Upper lobe of right lung (tissue), 1 donor: ENCODE data around the gene NFIC. TPM values are rescaled to one million over a fixed set of nuclear protein-coding genes. Genes with fewer than 3 reads are reported as not detected.

Source experiments
- ATAC-seq: fragments of 200-7000 bp; cut with Tn5 transposase; one replicate; pipeline ENCODE4 v1.9.1; 2020; ENCODE audit warnings: mild to moderate bottlenecking, moderate library complexity
- DNase-seq: peaks from one replicate; pipeline ENCODE4 v3.0.0-alpha.2; 2020
- H3K27ac ChIP-seq: fragments of 200-600 bp; one replicate; pipeline ENCODE4 v1.8.0; 2022
- H3K27me3 ChIP-seq: fragments of 200-600 bp; one replicate; pipeline ENCODE4 v1.8.0; 2022; ENCODE audit warnings: mild to moderate bottlenecking
- H3K36me3 ChIP-seq: fragments of 200-600 bp; one replicate; pipeline ENCODE4 v1.8.0; 2022
- H3K4me1 ChIP-seq: fragments of 200-600 bp; one replicate; pipeline ENCODE4 v1.8.0; 2022
- H3K4me3 ChIP-seq: fragments of 200-600 bp; one replicate; pipeline ENCODE4 v1.8.0; 2022; ENCODE audit warnings: mild to moderate bottlenecking
- H3K9me3 ChIP-seq: fragments of 200-600 bp; one replicate; pipeline ENCODE4 v1.8.0; 2022
- intact Hi-C: fragments of 100-400 bp; cut with DNase I; formaldehyde crosslinking; loops from one replicate; pipeline ENCODE4 v1.11.0; 2022
- total RNA-seq: library from RNA; stranded (reverse); fragmentation: NEBNext Ultra II Directional; extraction: Animal tissue kit (Norgen Biotek cat#: 25700); gene quantifications from one replicate; pipeline ENCODE4 v1.2.1, GENCODE V29; 2021
- TF ChIP-seq, protein P1 (sequence below): fragments of 200-600 bp; IDR thresholded peaks from one replicate; pipeline ENCODE4 v1.8.0; 2022; ENCODE audit warnings: antibody characterized with exemption
- donor health status: DM: no; HTN: yes; CAD: no; lungs with severe emphysema.

Gene NFIC
- total RNA-seq, 1 donor from 2014 or later = 150 TPM

DNA sequence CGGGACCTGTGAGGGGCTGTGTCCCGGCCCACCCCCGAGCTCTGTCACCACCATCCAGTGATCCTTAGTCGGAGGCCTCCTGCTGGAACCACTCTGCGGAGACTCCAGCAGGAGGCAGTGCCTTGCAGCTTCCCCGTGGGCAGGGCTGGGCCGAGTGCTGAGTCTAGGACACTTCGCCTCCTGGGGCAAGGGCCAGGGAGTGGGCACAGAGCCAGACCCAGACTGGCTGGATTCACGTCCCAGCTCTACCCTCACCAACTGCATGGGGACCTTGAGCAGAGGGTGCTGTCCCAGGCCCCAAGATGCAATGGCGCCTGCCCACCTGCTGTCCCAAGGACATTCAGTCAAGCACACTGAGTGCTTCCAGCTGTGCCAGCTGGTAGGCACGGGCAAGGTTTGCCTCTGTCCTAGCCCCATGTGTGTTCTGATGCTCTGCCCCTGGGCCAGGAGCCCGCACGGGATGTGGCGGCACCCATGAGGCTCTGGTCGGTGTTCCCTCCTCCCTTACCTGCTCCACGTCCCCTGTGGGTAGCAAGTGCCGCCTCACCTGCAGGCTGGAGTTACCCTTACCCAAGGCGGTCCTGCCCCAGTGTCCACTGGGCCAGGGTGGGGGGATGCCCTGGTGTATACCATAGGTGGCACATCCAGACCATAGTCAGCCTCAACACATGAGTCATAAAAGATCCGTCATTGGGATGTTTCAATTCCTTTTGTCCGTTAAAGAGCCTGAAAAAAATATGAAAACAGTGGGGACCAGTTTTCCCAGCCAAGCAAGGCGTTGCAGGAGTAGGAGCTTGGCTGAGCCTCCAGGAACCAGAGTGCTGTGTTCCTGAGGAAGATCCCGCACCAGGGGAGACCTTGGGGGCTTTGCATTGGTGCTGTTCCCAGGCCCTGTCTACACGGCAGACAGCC lies 147.1 kb downstream of the NFIC start:
- Histone ChIP-seq H3K27me3 (no peaks in the 10 kb centered on the region), H3K9me3 (no peaks in the 10 kb centered on the region), H3K36me3 (no peaks in the 10 kb centered on the region), H3K4me1 (no peaks in the 10 kb centered on the region), H3K4me3 (no peak overlapping the region), H3K27ac (no peak overlapping the region)
- ATAC-seq = no peak
- TF ChIP-seq, protein P1, sequence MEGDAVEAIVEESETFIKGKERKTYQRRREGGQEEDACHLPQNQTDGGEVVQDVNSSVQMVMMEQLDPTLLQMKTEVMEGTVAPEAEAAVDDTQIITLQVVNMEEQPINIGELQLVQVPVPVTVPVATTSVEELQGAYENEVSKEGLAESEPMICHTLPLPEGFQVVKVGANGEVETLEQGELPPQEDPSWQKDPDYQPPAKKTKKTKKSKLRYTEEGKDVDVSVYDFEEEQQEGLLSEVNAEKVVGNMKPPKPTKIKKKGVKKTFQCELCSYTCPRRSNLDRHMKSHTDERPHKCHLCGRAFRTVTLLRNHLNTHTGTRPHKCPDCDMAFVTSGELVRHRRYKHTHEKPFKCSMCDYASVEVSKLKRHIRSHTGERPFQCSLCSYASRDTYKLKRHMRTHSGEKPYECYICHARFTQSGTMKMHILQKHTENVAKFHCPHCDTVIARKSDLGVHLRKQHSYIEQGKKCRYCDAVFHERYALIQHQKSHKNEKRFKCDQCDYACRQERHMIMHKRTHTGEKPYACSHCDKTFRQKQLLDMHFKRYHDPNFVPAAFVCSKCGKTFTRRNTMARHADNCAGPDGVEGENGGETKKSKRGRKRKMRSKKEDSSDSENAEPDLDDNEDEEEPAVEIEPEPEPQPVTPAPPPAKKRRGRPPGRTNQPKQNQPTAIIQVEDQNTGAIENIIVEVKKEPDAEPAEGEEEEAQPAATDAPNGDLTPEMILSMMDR = no peak
- no peak for DNase-seq
- intact Hi-C loops = no loop called here

DNA sequence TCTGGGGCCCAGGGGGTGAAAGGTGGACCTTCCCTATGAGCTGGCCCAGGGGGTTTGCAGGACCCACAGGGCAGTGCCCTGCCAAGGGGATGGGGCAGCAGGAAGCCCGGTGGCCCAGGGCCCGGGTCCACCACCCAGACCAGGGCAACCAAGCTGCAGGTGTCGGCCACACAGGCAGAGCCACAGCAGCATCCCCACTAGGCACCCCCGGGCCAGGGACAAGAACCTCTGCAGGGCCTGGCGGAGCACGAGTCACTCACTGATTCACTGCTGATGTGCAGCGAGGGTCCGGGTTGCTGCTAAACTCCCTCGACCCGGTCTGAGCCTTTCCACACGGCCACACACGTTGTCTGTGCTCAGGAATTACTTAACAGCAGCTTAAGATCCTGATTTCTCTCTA lies 148.5 kb downstream of the NFIC start:
- H3K27ac ChIP-seq = no peak overlapping the region
- H3K4me3 ChIP-seq = no peak overlapping the region
- H3K4me1 ChIP-seq = no peaks in the 10 kb centered on the region
- H3K27me3 ChIP-seq = no peaks in the 10 kb centered on the region
- DNase-seq (no peak), ATAC-seq (no peak)
- no peaks in the 10 kb centered on the region for H3K9me3 ChIP-seq
- peaks cover 10% of the 10 kb centered on the region for H3K36me3 ChIP-seq
- TF ChIP-seq, protein P1 = no peak
- intact Hi-C loops = no loop called here

- no peaks in the 10 kb centered on the region for H3K27me3 ChIP-seq
- DNase-seq = no peak
- H3K9me3 ChIP-seq = no peaks in the 10 kb centered on the region
- peaks cover 11% of the 10 kb centered on the region for H3K36me3 ChIP-seq
- TF ChIP-seq, protein P1 = no peak
- no peak overlapping the region for H3K27ac ChIP-seq
- ATAC-seq = no peak
- H3K4me3 ChIP-seq = no peak overlapping the region
- intact Hi-C loops = no loop called here
- no peaks in the 10 kb centered on the region for H3K4me1 ChIP-seq
Measured at GRCh38 chr19:3515891-3516422, 149.6 kb downstream of the NFIC start.

- peaks cover 11% of the 10 kb centered on the region for H3K36me3 ChIP-seq
- no peak overlapping the region for H3K27ac ChIP-seq
- TF ChIP-seq, protein P1 = no peak
- H3K27me3 ChIP-seq = no peaks in the 10 kb centered on the region
- ATAC-seq (no peak), DNase-seq (no peak)
- no peaks in the 10 kb centered on the region for H3K9me3 ChIP-seq
- H3K4me3 ChIP-seq = no peak overlapping the region
- intact Hi-C loops = no loop called here
- no peaks in the 10 kb centered on the region for H3K4me1 ChIP-seq
Measured at GRCh38 chr19:3516675-3517207, 150.4 kb downstream of the NFIC start.

- no peak overlapping the region for H3K4me3 ChIP-seq
- intact Hi-C loops = no loop called here
- H3K9me3 ChIP-seq = no peaks in the 10 kb centered on the region
- DNase-seq (no peak), ATAC-seq (no peak)
- H3K4me1 ChIP-seq = no peaks in the 10 kb centered on the region
- H3K27me3 ChIP-seq = no peaks in the 10 kb centered on the region
- TF ChIP-seq, protein P1 = no peak
- H3K36me3 ChIP-seq = peaks cover 11% of the 10 kb centered on the region
- no peak overlapping the region for H3K27ac ChIP-seq
Measured at GRCh38 chr19:3517638-3518037, 151.3 kb downstream of the NFIC start.
